ENCODE data around the gene OSBPL9. TPM values are rescaled to one million over a fixed set of nuclear protein-coding genes. Genes with fewer than 3 reads are reported as not detected.
"Not testable (repeated sequence)": the region's sequence is repeated elsewhere in the genome, so short reads cannot be mapped to it uniquely, and the experiment has no call there.

OSBPL9 gene
- total RNA-seq, 3 donors from 2014 or later = 44.2 to 51.5 (median 50.7) TPM

GRCh38 chr1:51699391-51699790, 82.5 kb downstream of the OSBPL9 start:
- no peaks in the 10 kb centered on the region for H3K4me1 ChIP-seq (ENCODE audit: low read depth)
- ATAC-seq = no peak
- no peak for DNase-seq
- no peaks in the 10 kb centered on the region for H3K9me3 ChIP-seq
- intact Hi-C loops (cut with DNase I, micrococcal nuclease) = no loop called here
- no peak for TF ChIP-seq CTCF (IDR thresholded peaks at IDR 0.05)
- H3K4me3 ChIP-seq = no peak overlapping the region
- H3K36me3 ChIP-seq (ENCODE audit: low read depth) = no peaks in the 10 kb centered on the region

DNA sequence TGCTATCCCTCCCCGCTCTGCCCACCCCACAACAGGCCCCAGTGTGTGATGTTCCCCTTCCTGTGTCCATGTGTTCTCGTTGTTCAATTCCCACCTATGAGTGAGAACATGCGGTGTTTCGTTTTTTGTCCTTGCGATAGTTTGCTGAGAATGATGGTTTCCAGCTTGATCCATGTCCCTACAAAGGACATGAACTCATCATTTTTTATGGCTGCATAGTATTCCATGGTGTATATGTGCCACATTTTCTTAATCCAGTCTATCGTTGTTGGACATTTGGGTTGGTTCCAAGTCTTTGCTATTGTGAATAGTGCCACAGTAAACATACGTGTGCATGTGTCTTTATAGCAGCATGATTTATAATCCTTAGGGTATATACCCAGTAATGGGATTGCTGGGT, 84.9 kb downstream of the OSBPL9 start:
- ATAC-seq; H3K36me3 ChIP-seq (ENCODE audit: low read depth); H3K4me3 ChIP-seq; DNase-seq; H3K4me1 ChIP-seq (ENCODE audit: low read depth); intact Hi-C loops (cut with DNase I, micrococcal nuclease); H3K9me3 ChIP-seq: not testable (repeated sequence)

DNA sequence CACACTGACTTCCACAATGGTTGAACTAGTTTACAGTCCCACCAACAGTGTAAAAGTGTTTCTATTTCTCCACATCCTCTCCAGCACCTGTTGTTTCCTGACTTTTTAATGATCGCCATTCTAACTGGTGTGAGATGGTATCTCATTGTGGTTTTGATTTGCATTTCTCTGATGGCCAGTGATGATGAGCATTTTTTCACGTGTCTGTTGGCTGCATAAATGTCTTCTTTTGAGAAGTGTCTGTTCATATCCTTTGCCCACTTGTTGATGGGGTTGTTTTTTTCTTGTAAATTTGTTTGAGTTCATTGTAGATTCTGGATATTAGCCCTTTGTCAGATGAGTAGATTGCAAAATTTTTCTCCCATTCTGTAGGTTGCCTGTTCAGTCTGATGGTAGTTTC, 85.3 kb downstream of the OSBPL9 start:
- H3K4me3 ChIP-seq; intact Hi-C loops (cut with DNase I, micrococcal nuclease); DNase-seq; H3K4me1 ChIP-seq (ENCODE audit: low read depth); H3K9me3 ChIP-seq; H3K36me3 ChIP-seq (ENCODE audit: low read depth); ATAC-seq: not testable (repeated sequence)

GRCh38 chr1:51705035-51705434, 88.1 kb downstream of the OSBPL9 start:
- Histone ChIP-seq H3K4me3 (no peak overlapping the region), H3K36me3 (ENCODE audit: low read depth) (no peaks in the 10 kb centered on the region), H3K4me1 (ENCODE audit: low read depth) (no peaks in the 10 kb centered on the region), H3K9me3 (no peaks in the 10 kb centered on the region)
- DNase-seq (no peak), ATAC-seq (no peak)
- no peak for TF ChIP-seq CTCF (IDR thresholded peaks at IDR 0.05)
- intact Hi-C loops (cut with DNase I, micrococcal nuclease) = no loop called here

DNA sequence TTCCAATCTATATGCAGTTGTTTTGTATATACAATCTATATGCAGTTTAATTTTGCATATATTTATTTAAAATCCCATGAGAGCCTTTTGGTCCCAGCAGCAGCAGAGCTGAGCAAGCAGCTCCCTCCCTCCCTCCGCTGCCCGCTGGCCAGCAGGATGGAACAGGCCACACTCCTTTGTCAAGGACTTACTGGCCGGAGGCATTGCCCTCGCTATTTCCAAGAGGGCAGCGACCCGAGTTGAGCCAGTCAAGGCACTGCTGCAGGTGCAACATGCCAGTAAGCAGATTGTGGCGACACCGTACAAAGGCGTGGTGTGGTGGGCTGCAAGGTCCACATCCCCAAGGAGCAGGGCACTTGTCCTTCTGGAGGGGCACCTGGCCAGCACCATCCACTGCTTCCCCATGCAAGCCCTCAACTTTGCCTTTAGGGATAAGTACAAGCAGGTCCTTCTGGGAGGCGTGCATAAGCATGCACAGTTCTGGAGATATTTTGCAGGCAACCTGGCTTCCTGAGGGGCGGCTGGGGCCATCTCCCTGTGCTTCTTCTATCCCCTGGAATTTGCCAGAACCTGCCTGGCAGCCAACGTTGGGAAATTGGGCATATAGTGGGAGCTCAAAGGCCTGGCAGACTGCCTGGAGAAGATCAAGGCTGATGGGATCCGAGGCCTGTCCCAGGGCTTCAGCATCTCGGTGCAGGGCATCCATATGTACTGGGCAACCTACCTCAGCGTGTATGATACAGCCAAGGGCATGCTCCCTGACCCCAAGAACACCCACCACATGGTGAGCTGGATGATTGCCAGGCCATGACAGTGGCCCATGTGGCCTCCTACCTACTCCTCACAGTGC, 92.2 kb downstream of the OSBPL9 start:
- TF ChIP-seq CTCF (IDR thresholded peaks at IDR 0.05) = no peak
- Histone ChIP-seq H3K4me3 (no peak overlapping the region), H3K9me3 (no peaks in the 10 kb centered on the region), H3K36me3 (ENCODE audit: low read depth) (no peaks in the 10 kb centered on the region), H3K4me1 (ENCODE audit: low read depth) (no peaks in the 10 kb centered on the region)
- intact Hi-C loops (cut with DNase I, micrococcal nuclease) = no loop called here
- no peak for DNase-seq
- no peak for ATAC-seq

DNA sequence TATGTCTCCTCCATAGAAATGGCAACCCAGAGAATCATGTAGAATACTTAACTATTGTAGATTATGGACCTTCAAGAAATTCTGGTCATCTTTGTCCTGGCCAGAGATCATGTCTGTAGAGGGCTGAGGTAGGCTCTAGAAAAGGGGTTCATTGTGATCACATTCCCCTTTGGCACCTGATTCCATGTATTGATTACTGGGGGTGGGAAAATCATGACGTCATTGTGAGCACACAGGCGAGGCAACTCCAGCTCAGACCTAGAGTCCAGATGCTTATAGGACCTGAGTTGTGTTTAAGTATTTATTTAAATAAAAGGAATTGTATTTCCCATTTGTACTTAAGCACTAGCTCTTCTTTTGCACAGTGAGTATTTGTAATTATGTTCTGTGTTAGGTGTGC, 93.1 kb downstream of the OSBPL9 start:
- intact Hi-C loops (cut with DNase I, micrococcal nuclease) = no loop called here
- no peaks in the 10 kb centered on the region for H3K36me3 ChIP-seq (ENCODE audit: low read depth)
- DNase-seq (no peak), ATAC-seq (no peak)
- no peak overlapping the region for H3K4me3 ChIP-seq
- TF ChIP-seq CTCF (IDR thresholded peaks at IDR 0.05) = no peak
- no peaks in the 10 kb centered on the region for H3K4me1 ChIP-seq (ENCODE audit: low read depth)
- no peaks in the 10 kb centered on the region for H3K9me3 ChIP-seq
